ENCODE results near the gene PNKD. TPM values are rescaled to one million over a fixed set of nuclear protein-coding genes. Genes with fewer than 3 reads are reported as not detected.

Gene PNKD
- total RNA-seq, 1 experiment from 2014 or later: 49.8 TPM

- Mint-ChIP-seq H3K27ac (peak overlapping the region; percentile 56; the same call in 1 of the 2 replicates), H3K4me3 (no peak overlapping the region), H3K27me3 (ENCODE audit: low read depth) (no peaks in the 10 kb centered on the region), H3K4me1 (peaks cover 50% of the 10 kb centered on the region), H3K9me3 (no peaks in the 10 kb centered on the region), H3K36me3 (no peaks in the 10 kb centered on the region)
- TF ChIP-seq SP1 (CRISPR knock-in tag; conservative IDR thresholded peaks at IDR 0.05) (no peak), KAT7 (CRISPR knock-in tag; IDR thresholded peaks at IDR 0.05; ENCODE audit: borderline replicate concordance) (no peak), ELF4 (CRISPR knock-in tag; IDR thresholded peaks at IDR 0.05; ENCODE audit: low read depth) (no peak), USF1 (CRISPR knock-in tag; IDR thresholded peaks at IDR 0.05) (no peak), PRRX2 (CRISPR knock-in tag; IDR thresholded peaks at IDR 0.05) (no peak), OVOL2 (CRISPR knock-in tag; IDR thresholded peaks at IDR 0.05; ENCODE audit: borderline replicate concordance) (no peak), CREB1 (CRISPR knock-in tag; IDR thresholded peaks at IDR 0.05) (no peak), USF2 (CRISPR knock-in tag; IDR thresholded peaks at IDR 0.05) (no peak), SMAD3 (CRISPR knock-in tag; IDR thresholded peaks at IDR 0.05; ENCODE audit: borderline replicate concordance) (no peak), FOXP1 (CRISPR knock-in tag; IDR thresholded peaks at IDR 0.05; ENCODE audit: borderline replicate concordance) (no peak), MLX (CRISPR knock-in tag; IDR thresholded peaks at IDR 0.05) (no peak), IRF1 (CRISPR knock-in tag; IDR thresholded peaks at IDR 0.05) (no peak), CREM (CRISPR knock-in tag; IDR thresholded peaks at IDR 0.05) (no peak)
- ChIA-PET POLR2A (no interaction called here), CTCF (interaction anchor here (1.2 to 3.1 kb wide), 2 partner anchors 26 to 29 kb away, joined by 4 to 13 read pairs; partner anchors contain the start of gene CATIP)
- no peak for DNase-seq (ENCODE audit: low spot score)
- no peak for ATAC-seq
These were observed 57.3 kb downstream of the PNKD start for GRCh38 chr2:218327451-218328210.

- POLR2A ChIA-PET: no interaction called here
- no peaks in the 10 kb centered on the region for H3K27me3 Mint-ChIP-seq (ENCODE audit: low read depth)
- no peak for DNase-seq (ENCODE audit: low spot score)
- H3K27ac Mint-ChIP-seq: peak overlapping the region; percentile 48; the same call in 1 of the 2 replicates
- CTCF ChIA-PET: interaction anchor here (1.2 kb wide), 1 partner anchor 26 kb away, joined by 4 read pairs; no protein-coding TSS in a partner anchor
- peaks cover 56% of the 10 kb centered on the region for H3K4me1 Mint-ChIP-seq
- H3K4me3 Mint-ChIP-seq: no peak overlapping the region
- no peaks in the 10 kb centered on the region for H3K36me3 Mint-ChIP-seq
- H3K9me3 Mint-ChIP-seq: no peaks in the 10 kb centered on the region
- no peak for ATAC-seq
- no peak for TF ChIP-seq USF1 (CRISPR knock-in tag; IDR thresholded peaks at IDR 0.05)
- TF ChIP-seq ATF3 (CRISPR knock-in tag; conservative IDR thresholded peaks at IDR 0.05): no peak
- TF ChIP-seq CREM (CRISPR knock-in tag; IDR thresholded peaks at IDR 0.05): no peak
- no peak for TF ChIP-seq GTF2I (CRISPR knock-in tag; conservative IDR thresholded peaks at IDR 0.05)
- no peak for TF ChIP-seq MAX (CRISPR knock-in tag; IDR thresholded peaks at IDR 0.05)
- TF ChIP-seq ZNF423 (CRISPR knock-in tag; IDR thresholded peaks at IDR 0.05): no peak
- no peak for TF ChIP-seq PRDM15 (CRISPR knock-in tag; IDR thresholded peaks at IDR 0.05)
- no peak for TF ChIP-seq IRF2 (CRISPR knock-in tag; IDR thresholded peaks at IDR 0.05; ENCODE audit: borderline replicate concordance, low read depth)
- TF ChIP-seq ZNF396 (CRISPR knock-in tag; IDR thresholded peaks at IDR 0.05; ENCODE audit: borderline replicate concordance): no peak
- TF ChIP-seq ZNF121 (CRISPR knock-in tag; IDR thresholded peaks at IDR 0.05): no peak
- no peak for TF ChIP-seq ZSCAN18 (CRISPR knock-in tag; IDR thresholded peaks at IDR 0.05)
- TF ChIP-seq CDX4 (CRISPR knock-in tag; IDR thresholded peaks at IDR 0.05; ENCODE audit: borderline replicate concordance): no peak
- no peak for TF ChIP-seq ZNF219 (CRISPR knock-in tag; IDR thresholded peaks at IDR 0.05; ENCODE audit: borderline replicate concordance)
These were observed 58.0 kb downstream of the PNKD start for GRCh38 chr2:218328294-218328693.

All from WTC11 (cell line).